ENCODE results near the gene PHOX2B.

The PHOX2B gene

DNA sequence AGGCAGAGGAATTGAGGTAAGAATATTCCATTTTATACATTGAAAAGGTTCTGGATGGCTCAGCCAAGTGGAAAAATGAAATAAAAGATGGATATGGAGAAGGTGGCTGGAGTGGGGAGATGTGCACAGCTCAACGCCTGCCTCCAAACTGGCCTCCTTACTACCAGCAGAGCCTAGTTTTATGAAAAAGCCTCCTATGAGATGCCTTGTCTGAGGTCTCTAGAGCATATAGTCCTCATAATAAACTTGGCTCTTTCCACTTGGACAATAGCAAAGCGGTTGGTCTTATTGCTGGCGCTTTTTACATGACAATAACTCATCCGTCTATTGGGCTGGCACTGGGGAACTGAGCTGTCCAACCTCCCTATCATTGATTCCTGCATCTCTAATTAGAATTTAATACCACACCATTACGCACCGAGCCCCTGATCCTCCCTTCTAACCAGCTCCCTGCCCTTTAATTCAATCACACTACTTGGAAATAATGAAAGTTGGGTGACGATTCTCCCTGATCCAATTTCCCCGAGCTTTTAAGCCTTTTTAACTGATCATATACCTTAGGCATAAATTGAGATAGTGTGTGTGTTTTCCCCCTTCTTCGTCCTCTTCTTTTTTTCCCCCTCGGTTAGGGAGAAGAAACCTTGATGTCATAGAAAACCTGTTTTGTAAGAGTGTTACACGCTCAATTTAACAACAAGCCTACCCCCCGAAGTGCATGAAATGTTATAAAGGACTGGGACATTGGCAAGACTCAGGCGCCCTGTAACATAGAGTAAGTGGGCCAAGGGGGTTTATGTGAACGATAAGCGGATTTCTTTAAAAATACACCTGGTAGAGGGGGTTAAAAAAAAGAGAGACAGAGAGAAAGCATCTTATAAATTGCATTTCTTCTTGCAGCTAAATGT lies at the start of gene PHOX2B:
TSS of gene PHOX2B (minus strand) at position 155 of the 905 bp plus-strand sequence. CDS start at position 40, 115 bp downstream.
- no peak for DNase-seq (ENCODE audit: low read depth in 1 of 2, low spot score in 1 of 2)

DNA sequence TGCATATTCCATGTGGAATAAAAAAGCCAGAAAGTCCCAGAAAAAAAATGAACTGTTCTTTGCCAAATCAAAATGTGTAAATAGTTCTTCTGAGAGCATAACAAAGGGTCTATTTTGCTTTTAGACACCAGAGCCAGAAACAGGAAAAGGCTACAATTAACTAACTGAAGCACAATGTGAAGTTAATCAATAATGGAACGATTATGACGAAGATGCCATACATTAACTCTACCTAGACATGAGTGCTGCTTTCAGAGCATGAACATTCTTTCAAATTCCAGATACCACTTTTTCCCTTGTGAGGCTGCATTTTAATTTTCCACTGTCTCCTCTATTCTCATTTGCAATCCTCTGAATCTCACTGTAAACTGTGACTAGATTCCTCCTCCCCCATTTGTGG lies 48.7 kb upstream of the PHOX2B start:
- no peak for DNase-seq (ENCODE audit: low read depth in 1 of 2, low spot score in 1 of 2)

DNA sequence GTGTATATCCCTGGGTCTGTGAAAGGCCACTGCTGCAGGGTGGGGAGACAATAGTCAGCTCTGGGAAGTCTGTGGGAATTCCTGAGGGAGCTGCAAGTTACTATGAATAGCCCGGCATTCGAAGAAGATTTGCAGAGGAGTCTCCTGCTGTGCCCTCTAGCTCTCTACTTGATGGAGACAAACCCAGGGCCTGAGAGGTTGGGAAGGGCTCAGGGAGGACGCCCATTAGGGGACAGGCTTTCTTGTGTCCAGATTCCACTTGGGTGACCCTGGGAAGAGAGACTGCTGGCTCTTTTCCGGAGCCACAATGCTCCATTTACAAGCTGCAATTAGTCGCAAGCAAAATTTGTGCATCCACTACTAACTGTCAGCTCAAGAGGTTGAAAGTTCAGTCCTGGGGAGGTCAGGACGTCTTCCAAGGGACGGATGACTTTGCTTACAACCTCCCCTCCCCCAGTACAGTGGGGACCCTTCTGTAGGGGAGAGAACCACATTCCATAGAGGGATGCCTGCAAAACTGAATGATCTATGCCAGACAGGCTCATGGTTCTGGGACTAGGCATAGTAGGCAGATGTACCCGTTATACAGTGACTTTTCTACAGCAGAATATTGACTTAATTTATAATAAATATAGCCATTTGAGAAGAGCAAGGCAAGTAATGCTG lies 48.2 kb upstream of the PHOX2B start:
- no peak for DNase-seq (ENCODE audit: low read depth in 1 of 2, low spot score in 1 of 2)

DNA sequence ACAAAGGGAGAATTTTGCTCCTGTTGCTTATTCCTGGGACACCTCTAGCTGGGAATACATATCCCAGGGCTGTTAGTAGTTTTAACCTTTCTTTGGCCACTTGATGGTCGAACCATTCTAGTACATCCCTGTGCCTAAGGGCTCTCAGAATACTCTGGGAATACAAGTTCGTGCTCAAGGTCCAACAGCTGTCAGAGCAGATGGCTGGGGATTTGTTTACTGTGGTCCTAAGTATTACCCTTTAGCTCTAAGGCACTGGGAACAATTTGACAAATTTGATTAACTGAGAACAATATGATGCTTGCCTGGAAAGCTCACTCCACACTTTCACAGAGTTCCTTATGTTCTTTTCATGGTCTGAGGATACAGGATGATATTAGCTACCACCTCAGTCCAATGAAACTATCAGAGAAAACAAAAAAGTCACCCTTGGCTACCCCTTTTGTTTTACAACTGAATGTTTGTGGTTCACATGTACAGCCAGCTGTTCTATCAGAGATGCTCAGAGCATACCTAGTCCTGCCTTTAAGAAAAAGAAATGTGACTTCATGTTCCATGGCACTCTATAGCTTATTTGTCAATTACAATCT lies 47.4 kb upstream of the PHOX2B start:
- DNase-seq (ENCODE audit: low read depth in 1 of 2, low spot score in 1 of 2), result no peak

DNA sequence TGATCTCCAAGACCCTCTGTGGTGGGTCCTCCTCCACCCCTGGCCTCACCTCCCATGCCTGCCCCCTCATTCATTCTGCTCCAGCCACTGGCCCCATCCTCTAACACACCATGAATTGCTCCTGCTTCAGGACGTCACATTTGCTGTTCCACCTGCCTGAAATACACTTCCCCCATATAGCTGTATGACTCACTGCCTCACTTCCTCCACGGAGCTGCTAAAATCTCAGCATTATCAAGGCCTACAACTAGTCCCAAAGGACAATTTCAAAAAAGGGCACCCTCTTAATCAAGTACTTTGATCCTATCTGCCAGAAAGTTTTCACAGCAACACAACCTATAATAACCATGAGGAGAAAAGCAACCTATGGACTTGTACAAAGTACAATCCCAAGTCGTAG lies 43.6 kb upstream of the PHOX2B start:
- no peak for DNase-seq (ENCODE audit: low read depth in 1 of 2, low spot score in 1 of 2)

DNA sequence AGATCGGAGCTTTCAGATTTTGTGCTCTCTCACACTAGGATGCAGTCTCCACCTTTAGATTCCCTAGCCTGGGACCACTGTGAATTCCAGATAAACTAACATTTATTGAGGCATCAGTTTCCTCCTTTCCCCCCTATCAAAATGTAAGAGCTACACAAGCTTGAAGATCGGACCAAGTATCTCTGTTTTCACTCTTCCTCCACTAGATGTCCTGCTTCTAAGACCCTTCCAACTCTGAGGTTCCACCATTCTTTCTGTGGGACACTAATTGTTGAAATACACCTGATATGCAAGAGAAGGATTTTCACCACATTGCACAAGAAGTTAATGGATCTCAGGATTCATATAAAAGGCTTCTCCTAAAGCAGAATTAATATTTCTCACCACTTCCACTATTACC lies 43.0 kb upstream of the PHOX2B start:
- DNase-seq (ENCODE audit: low read depth in 1 of 2, low spot score in 1 of 2), result no peak

DNA sequence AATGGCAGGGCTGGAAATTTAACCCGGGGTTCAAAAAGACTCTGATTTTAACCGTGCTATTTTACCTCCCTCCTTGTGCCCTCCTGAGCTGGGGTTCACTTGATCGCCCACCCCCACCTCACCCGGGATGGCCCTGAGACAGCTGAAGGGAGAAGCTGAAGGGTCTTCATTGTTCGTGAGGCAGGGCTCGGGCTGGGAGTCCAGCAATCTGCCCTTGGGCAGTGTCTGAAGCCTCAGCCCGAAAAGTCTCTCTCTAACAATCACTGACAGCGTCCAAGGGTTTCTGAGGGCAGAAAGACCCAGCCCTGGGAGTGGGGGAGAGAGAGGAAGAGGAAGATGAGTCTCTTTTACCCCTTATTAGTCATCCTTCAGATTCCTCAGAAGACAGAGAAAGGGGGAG lies 39.4 kb upstream of the PHOX2B start:
- no peak for DNase-seq (ENCODE audit: low read depth in 1 of 2, low spot score in 1 of 2)

DNA sequence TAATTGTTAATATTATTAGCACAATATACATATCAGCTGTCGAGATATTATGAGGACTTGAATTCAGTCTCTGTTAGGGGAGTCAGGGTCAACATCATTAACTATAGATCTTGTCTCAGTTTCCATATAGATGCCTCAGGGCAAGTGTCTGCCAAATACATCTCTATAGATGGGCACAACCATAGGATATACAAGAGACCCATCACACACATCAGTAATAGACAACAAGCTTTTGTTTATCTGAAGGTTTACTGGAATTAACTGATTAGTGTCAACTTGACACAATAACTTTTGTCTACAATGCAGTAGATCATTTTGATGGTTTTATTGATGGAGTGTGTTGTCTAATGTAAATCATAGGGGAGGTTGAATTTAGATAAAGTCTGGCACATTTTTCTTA lies 37.1 kb upstream of the PHOX2B start:
- DNase-seq (ENCODE audit: low read depth in 1 of 2, low spot score in 1 of 2), result no peak

DNA sequence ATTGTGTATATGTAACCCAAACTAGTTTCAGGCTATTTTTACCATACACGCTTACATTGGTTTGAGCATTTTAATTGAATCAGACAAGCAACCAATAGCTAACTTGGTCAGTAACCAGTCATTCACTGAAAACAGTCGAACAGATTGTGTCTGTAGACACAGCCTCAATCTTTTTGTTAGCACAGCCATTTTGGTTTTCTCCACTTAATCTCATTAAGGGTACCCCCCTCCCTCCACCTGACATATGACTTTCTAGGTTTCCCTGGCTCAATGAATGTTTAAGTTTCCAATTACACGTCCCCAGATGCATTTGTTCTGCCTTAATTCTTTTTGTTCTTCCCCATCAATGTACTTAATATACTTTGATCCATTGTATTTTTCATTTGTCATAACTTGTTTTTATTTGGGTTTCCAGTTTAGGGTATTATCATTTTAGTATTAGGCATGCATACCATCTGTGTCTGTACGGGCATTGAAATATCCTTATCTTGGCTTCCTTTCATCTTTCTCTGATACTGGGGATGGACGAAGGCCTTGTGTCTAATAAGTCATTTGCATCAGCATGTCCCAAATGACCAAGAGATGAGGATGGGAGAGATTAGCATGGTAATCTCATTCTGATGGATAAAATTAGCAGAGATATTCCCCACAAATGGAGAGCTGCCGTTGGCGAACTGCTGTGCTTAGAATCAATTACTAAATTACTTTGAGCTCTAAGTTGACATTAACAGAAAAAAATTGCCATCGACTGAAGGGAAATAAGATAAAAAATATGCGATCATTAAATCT lies 35.9 kb upstream of the PHOX2B start:
- DNase-seq (ENCODE audit: low read depth in 1 of 2, low spot score in 1 of 2), result no peak

DNA sequence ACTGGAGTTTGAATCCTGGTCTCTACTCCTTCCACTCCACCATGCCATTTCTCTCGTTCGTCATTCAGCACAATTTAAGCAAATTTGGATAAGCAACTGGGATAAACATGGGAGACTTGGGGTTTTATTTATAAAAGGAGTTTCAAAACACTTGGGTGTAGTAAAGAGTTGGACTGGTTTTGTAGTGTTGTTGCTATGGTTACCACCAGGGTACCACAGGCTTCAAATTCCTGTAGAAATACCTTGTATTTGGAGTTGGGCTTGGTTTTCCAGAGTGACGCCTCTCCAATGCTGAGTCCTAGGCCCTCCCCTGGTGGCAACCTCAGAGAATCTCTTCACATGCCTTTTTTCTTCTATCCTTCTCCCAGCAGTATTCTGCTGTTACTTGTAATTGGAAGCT lies 27.9 kb upstream of the PHOX2B start:
- DNase-seq (ENCODE audit: low read depth in 1 of 2, low spot score in 1 of 2), result no peak

DNA sequence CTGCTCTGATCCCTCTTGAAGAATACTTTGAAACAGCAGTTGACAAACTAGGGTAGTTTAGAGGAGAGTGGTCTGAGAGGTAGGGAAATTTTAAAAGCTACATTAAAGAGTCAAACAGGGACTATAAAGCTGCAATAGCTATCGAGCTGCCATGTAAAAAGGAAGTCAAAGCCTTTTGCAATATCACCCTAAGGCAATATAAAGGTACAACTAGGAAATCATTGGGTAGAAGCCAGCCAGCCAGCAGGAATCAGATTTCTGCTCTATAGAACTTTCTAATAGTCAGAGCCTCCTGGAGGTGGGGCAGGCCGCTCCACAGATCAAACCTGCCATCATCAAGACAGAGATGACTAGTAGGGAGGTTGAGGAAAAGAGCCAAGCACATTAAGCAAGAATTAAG lies 15.2 kb upstream of the PHOX2B start:
- no peak for DNase-seq (ENCODE audit: low read depth in 1 of 2, low spot score in 1 of 2)

DNA sequence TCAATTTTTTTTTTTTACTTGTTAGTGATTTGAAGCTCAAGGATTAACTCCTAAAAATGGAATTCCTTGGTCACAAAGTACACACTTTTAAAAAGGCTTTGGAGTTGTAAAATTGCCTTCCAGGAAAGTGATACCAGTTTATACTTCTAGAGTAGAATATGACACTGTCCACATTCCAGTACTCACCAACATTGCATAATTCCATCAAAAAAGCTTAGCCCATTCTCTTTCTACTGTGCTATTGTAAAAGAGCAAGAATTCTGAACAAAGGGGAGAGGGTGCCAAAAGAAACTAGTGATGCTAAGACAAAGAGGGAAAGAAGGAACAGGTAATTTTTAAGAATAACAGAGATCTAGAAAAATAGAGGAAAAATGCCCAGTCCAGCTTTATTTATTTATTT lies 10.4 kb upstream of the PHOX2B start:
- no peak for DNase-seq (ENCODE audit: low read depth in 1 of 2, low spot score in 1 of 2)

DNA sequence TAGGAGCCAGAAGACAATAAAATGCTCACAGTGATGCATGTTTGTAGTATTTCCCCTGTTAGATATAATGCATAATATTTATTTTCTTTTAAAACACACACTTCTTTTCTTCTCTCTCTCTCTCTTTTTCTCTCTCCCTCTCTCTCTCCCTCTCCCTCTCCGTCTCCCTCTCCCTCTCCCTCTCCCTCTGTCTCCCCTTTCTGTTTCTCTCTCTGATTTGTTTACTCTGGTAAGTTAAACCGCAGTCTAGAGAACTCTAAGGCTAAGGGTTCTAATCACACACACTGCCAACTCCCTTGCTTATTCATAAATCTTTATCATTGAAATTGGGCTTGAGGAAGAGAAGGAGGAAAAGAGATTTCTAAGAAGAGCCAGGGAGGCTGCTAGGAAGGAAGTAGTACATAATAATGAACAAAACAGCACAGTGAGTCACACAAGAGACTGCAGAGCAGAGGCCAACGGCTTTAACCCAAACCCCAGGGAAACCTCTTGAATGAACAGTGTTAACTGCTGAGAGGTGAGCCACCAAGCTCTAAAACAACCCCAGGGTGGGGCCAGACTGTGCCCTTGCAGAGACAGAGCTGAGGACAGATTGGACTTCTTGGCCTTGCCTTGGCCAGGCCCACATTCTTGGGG lies 9.1 kb upstream of the PHOX2B start:
- DNase-seq (ENCODE audit: low read depth in 1 of 2, low spot score in 1 of 2), result no peak

DNA sequence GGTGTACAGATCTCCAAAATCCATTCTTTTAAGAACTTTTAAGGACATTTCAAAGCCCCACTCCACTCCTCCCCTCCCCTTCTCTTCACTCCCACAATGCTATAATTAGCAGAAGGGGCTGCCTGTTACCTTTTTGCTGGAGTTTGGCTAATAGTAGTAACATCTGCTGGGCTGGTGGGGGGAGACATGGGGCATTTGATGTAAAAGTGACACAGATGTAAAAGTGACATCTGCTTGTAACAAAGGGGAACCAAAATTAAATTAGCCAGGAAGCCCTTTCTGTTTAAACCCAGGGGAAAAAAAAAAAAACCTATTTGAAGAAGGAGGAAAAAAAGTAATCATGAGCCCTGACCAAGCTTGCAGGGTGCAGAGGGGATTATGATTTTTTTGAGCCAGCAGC lies 5.4 kb upstream of the PHOX2B start:
- DNase-seq (ENCODE audit: low read depth in 1 of 2, low spot score in 1 of 2), result no peak

DNA sequence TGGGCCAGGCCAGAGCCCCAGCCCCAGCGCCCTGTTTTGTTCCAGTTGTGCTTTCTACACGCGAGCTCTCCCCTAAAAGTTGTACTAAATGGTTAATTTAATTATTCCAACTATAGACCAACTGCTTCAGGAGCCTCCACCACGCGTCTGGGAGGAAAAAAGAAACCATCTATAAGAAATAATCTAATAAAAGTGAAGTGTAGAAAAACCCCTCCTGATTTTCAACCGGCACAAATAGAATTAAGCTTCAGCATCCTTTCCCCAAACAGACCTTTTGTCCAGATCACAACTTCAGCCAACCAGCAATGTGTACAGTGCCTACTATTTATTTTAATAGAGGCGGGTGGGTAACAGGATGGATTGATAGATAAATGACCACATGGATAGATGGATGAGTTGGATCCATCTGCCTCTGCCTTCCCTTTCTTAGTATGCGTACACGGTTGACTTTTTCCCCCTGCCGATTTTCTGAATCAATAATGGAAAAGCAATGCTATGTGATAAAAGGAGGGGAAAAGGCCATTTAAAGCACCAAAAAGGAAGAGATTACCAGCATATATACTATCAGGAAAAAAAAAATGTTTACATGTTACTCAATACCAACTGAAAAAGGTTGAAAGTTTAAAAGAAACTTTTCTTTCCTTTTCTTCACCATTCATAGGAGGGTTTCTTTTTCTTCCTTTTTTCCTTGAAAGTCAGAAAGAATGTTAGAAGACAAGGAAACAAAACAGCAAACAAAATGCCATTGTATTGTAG lies 3.7 kb upstream of the PHOX2B start:
- no peak for DNase-seq (ENCODE audit: low read depth in 1 of 2, low spot score in 1 of 2)

DNA sequence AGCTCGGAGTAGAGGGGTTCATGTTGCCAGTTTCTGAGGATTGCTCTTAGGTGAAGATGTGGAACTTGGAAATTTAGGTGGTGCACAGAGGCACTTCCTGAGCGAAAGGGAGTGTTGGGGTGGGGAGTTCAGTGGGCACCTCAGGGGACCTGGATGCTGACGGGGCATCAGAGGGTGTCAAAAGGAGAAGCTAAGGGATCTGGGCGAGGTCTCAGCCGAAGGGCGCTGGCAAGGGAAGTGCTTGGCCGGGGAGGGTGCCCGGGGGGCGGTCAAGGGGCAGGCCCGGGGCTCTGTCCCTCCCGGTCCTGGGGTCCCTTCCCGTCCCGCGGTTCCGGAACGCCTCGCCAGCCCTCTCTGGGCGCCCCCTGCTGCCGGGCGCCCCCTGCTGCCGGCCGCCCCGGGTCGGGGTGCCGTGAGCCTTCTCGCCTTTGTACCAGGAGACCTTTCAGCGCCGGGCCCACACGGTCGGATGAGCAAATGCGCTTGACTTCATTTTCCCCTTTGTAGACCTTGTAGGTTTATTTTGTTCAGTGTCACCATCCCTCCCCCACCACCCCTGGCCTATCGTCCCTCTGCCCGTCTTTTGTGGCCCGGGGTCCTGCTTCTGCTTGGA lies 3.0 kb upstream of the PHOX2B start:
- DNase-seq (ENCODE audit: low read depth in 1 of 2, low spot score in 1 of 2), result no peak

DNA sequence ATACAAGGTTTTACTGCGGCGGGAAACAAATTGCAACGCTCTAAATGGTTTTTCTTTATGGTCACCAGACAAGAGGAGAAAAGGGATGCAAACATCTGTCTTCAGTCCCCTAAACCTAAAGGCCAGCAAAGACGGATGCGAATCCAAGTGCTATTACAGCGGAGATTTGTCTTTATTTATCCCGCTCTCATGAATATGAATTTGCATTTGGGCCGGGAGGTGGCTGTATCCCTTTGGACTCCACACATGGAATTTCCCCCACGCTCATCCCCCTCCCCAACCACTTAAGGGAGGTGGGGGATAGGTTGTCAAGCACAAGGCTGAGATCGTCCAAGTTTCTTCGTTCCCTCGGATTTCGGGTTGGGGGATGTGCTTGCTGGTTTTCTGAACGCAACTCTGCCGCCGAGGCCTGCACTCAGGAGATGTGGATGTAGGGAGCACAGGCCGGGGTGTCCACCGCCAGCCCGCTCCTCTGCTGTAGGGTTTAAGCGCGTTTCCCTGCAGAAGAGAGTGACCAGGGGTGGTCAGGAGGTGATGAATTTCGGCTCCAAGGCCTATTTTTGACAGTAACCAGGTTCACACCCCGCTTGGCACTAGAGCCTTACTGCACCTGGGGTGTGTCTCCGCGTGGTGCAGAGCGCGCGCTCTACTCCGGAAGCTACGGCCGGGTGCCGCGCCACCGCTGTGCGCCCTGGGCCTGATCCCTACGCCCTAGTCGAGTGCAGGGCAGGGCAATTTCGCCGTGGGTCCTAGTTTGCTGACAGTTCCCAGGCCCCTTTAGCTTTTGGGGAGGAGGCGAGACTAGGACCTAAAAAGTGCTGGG lies 2.3 kb upstream of the PHOX2B start:
- no peak for DNase-seq (ENCODE audit: low read depth in 1 of 2, low spot score in 1 of 2)

DNA sequence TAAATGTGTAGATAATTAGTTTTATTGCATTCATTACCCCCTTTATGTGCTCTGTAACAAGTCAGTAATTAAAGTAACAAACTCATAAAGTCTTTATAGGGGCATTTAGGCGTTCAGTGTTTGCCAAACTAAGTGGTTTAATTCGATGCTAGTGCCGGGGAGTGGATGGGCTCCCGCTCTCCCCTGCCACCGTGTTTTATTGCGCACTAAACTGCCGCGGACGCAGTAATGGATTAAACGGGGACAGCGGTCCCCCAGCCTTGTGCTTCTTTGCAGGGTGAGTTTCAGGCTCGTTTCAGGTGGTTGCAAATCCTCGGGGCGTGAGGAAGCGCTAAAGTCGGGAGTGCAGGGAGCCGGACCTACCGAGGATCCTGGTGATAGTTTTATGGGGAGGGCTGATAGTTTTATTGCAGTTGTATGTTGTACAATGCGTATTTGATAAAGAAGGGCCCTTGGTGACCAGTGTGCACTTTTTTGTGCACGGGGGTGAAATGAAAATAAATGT lies 1.6 kb upstream of the PHOX2B start:
- DNase-seq (ENCODE audit: low read depth in 1 of 2, low spot score in 1 of 2), result no peak

DNA sequence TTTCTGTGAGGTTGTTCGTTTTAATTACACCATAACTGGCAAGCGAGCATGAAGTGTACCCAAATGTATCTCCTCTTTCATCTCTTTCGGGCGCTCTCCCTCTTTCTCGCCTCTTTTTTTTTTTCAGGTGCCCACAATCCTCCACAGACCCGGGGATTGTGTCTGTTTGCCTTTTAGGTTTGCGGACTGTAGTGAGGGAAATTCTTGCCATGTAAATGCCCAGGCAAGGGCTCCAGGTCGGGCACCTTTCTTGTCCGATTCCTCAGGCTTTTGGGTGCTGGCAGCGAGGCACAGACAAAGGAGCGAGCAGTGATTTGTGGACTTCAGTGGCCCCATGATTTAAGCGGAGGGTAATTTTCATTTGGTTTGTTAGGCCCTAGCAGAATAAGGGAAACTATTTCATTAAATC lies 1.1 kb upstream of the PHOX2B start:
- DNase-seq (ENCODE audit: low read depth in 1 of 2, low spot score in 1 of 2), result no peak
